Measurements from ENCODE around the gene ARAP2. TPM values are rescaled to one million over a fixed set of nuclear protein-coding genes. Genes with fewer than 3 reads are reported as not detected.

Gene ARAP2
- total and polyA plus RNA-seq, 2 donors (not counting 3 experiments of a cell fraction or from before 2014, with no cell fraction given): not detected

DNA sequence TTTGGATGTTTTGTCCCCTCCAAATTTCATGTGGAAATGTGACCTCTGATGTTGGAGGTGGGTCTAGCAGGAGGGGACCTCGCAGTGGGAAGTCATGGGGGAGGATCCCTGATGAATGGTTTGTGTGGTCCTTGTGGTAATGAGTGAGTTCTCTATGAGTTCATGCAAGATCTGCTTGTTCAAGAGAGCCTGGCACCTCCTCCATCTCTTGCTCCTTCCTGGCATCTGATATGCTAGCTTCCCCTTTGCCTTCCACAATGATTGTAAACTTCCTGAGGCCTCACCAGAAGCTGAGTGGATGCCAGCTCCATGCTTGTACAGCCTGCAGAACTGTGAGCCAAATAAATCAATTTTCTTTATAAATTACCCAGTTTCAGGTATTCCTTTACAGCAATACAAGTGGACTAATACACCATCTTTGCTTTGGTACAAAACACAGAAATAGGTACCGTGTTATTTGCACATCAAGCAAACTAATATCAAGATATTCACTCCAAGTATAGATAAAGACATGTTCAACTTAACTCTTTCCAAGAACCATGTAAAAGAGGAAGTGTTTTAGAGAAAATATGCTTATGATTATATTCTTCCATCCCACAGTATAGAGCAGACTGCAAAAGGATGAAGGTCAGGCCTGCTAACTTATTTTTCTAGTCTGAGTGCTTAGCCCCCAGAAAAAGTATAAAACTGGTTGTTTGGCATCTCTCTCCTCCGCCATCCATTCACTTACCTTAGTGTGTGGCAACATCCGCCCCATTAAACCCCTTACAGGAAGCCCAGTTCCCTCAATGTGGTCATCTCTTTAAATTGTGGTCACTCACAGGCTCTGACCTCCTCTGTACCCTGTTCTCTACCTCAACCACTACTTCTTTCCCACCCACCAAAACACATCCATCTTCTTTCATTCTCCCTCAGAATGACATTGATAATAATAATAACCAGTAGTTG is 6.7 kb downstream of the ARAP2 start:
- BruUV-seq (replicated peaks): no TSS peak
- no peak overlapping the region for H3K9ac ChIP-seq (replicated peaks; ENCODE audit: extremely low read depth, insufficient read depth, low read length)
- intact Hi-C loops (cut with micrococcal nuclease) (no loop called here), dilution Hi-C loops (cut with MboI; ENCODE audit: extremely low pct_ligation_motif_present, low sequenced_read_pairs) (no loop called here)
- H2AFZ ChIP-seq (ENCODE audit: low read depth, low read length): no peak overlapping the region
- TF ChIP-seq POLR2A (IDR thresholded peaks at IDR 0.05; ENCODE audit: low read depth, low read length): no peak
- TF ChIP-seq MAX (IDR thresholded peaks at IDR 0.05; ENCODE audit: insufficient read depth, insufficient read length): no peak
- TF ChIP-seq EZH2 (IDR thresholded peaks at IDR 0.05; ENCODE audit: borderline replicate concordance, low read depth, low read length, severe bottlenecking): no peak
- TF ChIP-seq JUN (IDR thresholded peaks at IDR 0.05; ENCODE audit: borderline replicate concordance, insufficient read depth, insufficient read length, low read depth): no peak
- no peak for TF ChIP-seq POLR2AphosphoS5 (IDR thresholded peaks at IDR 0.05; ENCODE audit: insufficient read depth, low read depth, low read length)
- TF ChIP-seq, protein P1, sequence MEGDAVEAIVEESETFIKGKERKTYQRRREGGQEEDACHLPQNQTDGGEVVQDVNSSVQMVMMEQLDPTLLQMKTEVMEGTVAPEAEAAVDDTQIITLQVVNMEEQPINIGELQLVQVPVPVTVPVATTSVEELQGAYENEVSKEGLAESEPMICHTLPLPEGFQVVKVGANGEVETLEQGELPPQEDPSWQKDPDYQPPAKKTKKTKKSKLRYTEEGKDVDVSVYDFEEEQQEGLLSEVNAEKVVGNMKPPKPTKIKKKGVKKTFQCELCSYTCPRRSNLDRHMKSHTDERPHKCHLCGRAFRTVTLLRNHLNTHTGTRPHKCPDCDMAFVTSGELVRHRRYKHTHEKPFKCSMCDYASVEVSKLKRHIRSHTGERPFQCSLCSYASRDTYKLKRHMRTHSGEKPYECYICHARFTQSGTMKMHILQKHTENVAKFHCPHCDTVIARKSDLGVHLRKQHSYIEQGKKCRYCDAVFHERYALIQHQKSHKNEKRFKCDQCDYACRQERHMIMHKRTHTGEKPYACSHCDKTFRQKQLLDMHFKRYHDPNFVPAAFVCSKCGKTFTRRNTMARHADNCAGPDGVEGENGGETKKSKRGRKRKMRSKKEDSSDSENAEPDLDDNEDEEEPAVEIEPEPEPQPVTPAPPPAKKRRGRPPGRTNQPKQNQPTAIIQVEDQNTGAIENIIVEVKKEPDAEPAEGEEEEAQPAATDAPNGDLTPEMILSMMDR (IDR thresholded peaks at IDR 0.05; ENCODE audit: extremely low read depth in 1 of 2, insufficient read depth in 1 of 2, low read depth in 1 of 2, low read length in 2 of 2): no peak
- no peak for TF ChIP-seq GATA2 (IDR thresholded peaks at IDR 0.05; ENCODE audit: insufficient read depth, insufficient read length, low read depth, low read length)
- no peak for TF ChIP-seq FOS (IDR thresholded peaks at IDR 0.05; ENCODE audit: borderline replicate concordance, insufficient read depth, low read length)
- no peak for TF ChIP-seq MYC (IDR thresholded peaks at IDR 0.05; ENCODE audit: low read depth, low read length)
- DNase-seq (ENCODE audit: low read depth, low spot score): no peak
- CTCF ChIA-PET: no interaction called here
- no peak overlapping the region for H3K4me3 ChIP-seq (replicated peaks in 1 of 3; ENCODE audit: insufficient read depth in 1 of 3, low read depth in 1 of 3, low read length in 3 of 3)
- FAIRE-seq: no peak
- no peaks in the 10 kb centered on the region for H3K79me2 ChIP-seq (ENCODE audit: control insufficient read depth, insufficient read depth, low read length)
- H3K27ac ChIP-seq (ENCODE audit: insufficient read depth, low read depth, low read length): no peak overlapping the region
- no peaks in the 10 kb centered on the region for H3K9me1 ChIP-seq (replicated peaks; ENCODE audit: control insufficient read depth, extremely low read depth, insufficient read depth, low read length)
- H3K9me3 ChIP-seq (replicated peaks; ENCODE audit: control insufficient read depth, insufficient read depth, low read length): no peaks in the 10 kb centered on the region
- no peak overlapping the region for H3K4me2 ChIP-seq (ENCODE audit: insufficient read depth, low read length)
- no peaks in the 10 kb centered on the region for H3K27me3 ChIP-seq (ENCODE audit: control insufficient read depth in 2 of 2, insufficient read depth in 2 of 2, low read length in 2 of 2)
- no peaks in the 10 kb centered on the region for H3K4me1 ChIP-seq (ENCODE audit: control insufficient read depth, extremely low read depth, insufficient read depth, low read length)
- H3K36me3 ChIP-seq (ENCODE audit: control insufficient read depth in 2 of 2, extremely low read depth in 1 of 2, insufficient read depth in 2 of 2, low read length in 2 of 2): no peaks in the 10 kb centered on the region
- POLR2A ChIA-PET: no interaction called here
- H4K20me1 ChIP-seq (replicated peaks; ENCODE audit: control insufficient read depth, extremely low read depth, insufficient read depth, low read length): no peaks in the 10 kb centered on the region

Measured in endothelial cell of umbilical vein (primary cell).